Skin of body (tissue), 2 donors: Measurements from ENCODE around the gene ARHGAP24. TPM values are rescaled to one million over a fixed set of nuclear protein-coding genes. Genes with fewer than 3 reads are reported as not detected.
"Not testable (repeated sequence)": the region's sequence is repeated elsewhere in the genome, so short reads cannot be mapped to it uniquely, and the experiment has no call there.

Source experiments
- DNase-seq: peaks from one replicate; lab custom pipeline; 2025; lab: John Stamatoyannopoulos, UW
- total RNA-seq: library from RNA; depleted of rRNA; stranded (reverse); fragments of >200 nt; gene quantifications from one replicate; pipeline ENCODE4 v1.2.3, GENCODE V29; 2014

The ARHGAP24 gene
- total RNA-seq, 1 donor from 2014 or later = 78.8 TPM

- DNase-seq = no peak
Measured at GRCh38 chr4:85515701-85516100, 40.8 kb downstream of the ARHGAP24 start.

GRCh38 chr4:85518526-85518925 is 43.6 kb downstream of the ARHGAP24 start:
- not testable (repeated sequence) for DNase-seq

GRCh38 chr4:85520765-85521749 is 46.1 kb downstream of the ARHGAP24 start:
- DNase-seq = no peak

GRCh38 chr4:85522277-85522676 is 47.3 kb downstream of the ARHGAP24 start:
- no peak for DNase-seq

GRCh38 chr4:85522836-85523235 is 47.9 kb downstream of the ARHGAP24 start:
- DNase-seq = no peak

GRCh38 chr4:85527815-85528214 is 52.9 kb downstream of the ARHGAP24 start:
- DNase-seq = no peak

- DNase-seq = no peak
Measured at GRCh38 chr4:85531560-85532341, 56.8 kb downstream of the ARHGAP24 start.

GRCh38 chr4:85534120-85534519 is 59.2 kb downstream of the ARHGAP24 start:
- no peak for DNase-seq

- no peak for DNase-seq
Measured at GRCh38 chr4:85543832-85544231, 68.9 kb downstream of the ARHGAP24 start.

- DNase-seq = no peak
Measured at GRCh38 chr4:85544751-85545150, 69.8 kb downstream of the ARHGAP24 start.

GRCh38 chr4:85548116-85548515 is 73.2 kb downstream of the ARHGAP24 start:
- DNase-seq = no peak

GRCh38 chr4:85548841-85549240 is 73.9 kb downstream of the ARHGAP24 start:
- no peak for DNase-seq

- DNase-seq = no peak
Measured at GRCh38 chr4:85555206-85555605, 80.3 kb downstream of the ARHGAP24 start.

GRCh38 chr4:85556283-85556682 is 81.3 kb downstream of the ARHGAP24 start:
- DNase-seq = no peak

- no peak for DNase-seq
Measured at GRCh38 chr4:85557016-85557901, 82.3 kb downstream of the ARHGAP24 start.

- no peak for DNase-seq
Measured at GRCh38 chr4:85565761-85566480, 91.0 kb downstream of the ARHGAP24 start.

- DNase-seq = no peak
Measured at GRCh38 chr4:85569730-85570299, 94.9 kb downstream of the ARHGAP24 start.

- DNase-seq = no peak
Measured at GRCh38 chr4:85570388-85570787, 95.4 kb downstream of the ARHGAP24 start.

- no peak for DNase-seq
Measured at GRCh38 chr4:85571008-85571407, 96.1 kb downstream of the ARHGAP24 start.

- no peak for DNase-seq
Measured at GRCh38 chr4:85573270-85573669, 98.3 kb downstream of the ARHGAP24 start.
